Activated effector memory CD4-positive, alpha-beta T cell treated with anti-CD3 and anti-CD28 coated beads, Interleukin-2, amount 50 U/mL, for 16 hours (primary cell): ENCODE measurements around the gene PES1.
"Not testable (repeated sequence)": the region's sequence is repeated elsewhere in the genome, so short reads cannot be mapped to it uniquely, and the experiment has no call there.

Experiments
- DNase-seq: peaks from one replicate; pipeline ENCODE4 v3.0.0-alpha.2; 2020

Gene PES1

GRCh38 chr22:30607939-30608338, 16.2 kb upstream of the PES1 start:
- no peak for DNase-seq

- DNase-seq: no peak
Observed at GRCh38 chr22:30607300-30607930, 15.7 kb upstream of the PES1 start.

- DNase-seq: peak; percentile 72
Observed at GRCh38 chr22:30606455-30607299, 15.0 kb upstream of the PES1 start, which contains the start of gene TCN2. Gene TCN2, plus strand, starts transcription at chr22:30607174. Its CDS starts 158 bp downstream, at chr22:30607332.

GRCh38 chr22:30605449-30606110, 13.9 kb upstream of the PES1 start:
- peak; percentile 77 for DNase-seq

GRCh38 chr22:30604723-30605122, 13.0 kb upstream of the PES1 start:
- DNase-seq: no peak

GRCh38 chr22:30603801-30604200, 12.1 kb upstream of the PES1 start:
- DNase-seq: no peak

GRCh38 chr22:30602049-30602448, 10.3 kb upstream of the PES1 start:
- DNase-seq: no peak

- no peak for DNase-seq
Observed at GRCh38 chr22:30601464-30601863, 9.8 kb upstream of the PES1 start.

- DNase-seq: no peak
Observed at GRCh38 chr22:30600921-30601320, 9.2 kb upstream of the PES1 start.

- no peak for DNase-seq
Observed at GRCh38 chr22:30598986-30599385, 7.3 kb upstream of the PES1 start.

GRCh38 chr22:30596886-30597285, 5.2 kb upstream of the PES1 start:
- DNase-seq: no peak

GRCh38 chr22:30596199-30596598, 4.5 kb upstream of the PES1 start:
- no peak for DNase-seq

- DNase-seq: not testable (repeated sequence)
Observed at GRCh38 chr22:30592360-30592713, 627 bp upstream of the PES1 start.

- DNase-seq: no peak
Observed at GRCh38 chr22:30591191-30591587, 521 bp downstream of the PES1 start.

GRCh38 chr22:30586414-30586813, 5.3 kb downstream of the PES1 start:
- no peak for DNase-seq

GRCh38 chr22:30584441-30584840, 7.3 kb downstream of the PES1 start:
- no peak for DNase-seq

- no peak for DNase-seq
Observed at GRCh38 chr22:30582788-30583545, 8.7 kb downstream of the PES1 start.

GRCh38 chr22:30582051-30582450, 9.7 kb downstream of the PES1 start:
- DNase-seq: no peak

- DNase-seq: no peak
Observed at GRCh38 chr22:30580896-30581295, 10.8 kb downstream of the PES1 start.

GRCh38 chr22:30578481-30578880, 13.2 kb downstream of the PES1 start:
- DNase-seq: no peak

GRCh38 chr22:30575859-30576258, 15.9 kb downstream of the PES1 start:
- no peak for DNase-seq

GRCh38 chr22:30574997-30575671, 16.6 kb downstream of the PES1 start:
- DNase-seq: no peak
